Mesenchymal stem cell (in vitro differentiated cells and primary cell): ENCODE measurements around the gene TENT4B.

Experiments used
- DNase-seq: peaks from one replicate; pipeline ENCODE4 v3.0.0-alpha.2; 2013
- H2AFZ ChIP-seq: one replicate; pipeline ENCODE4 v1.6.1; 2013; ENCODE audit warnings: low read depth, mild to moderate bottlenecking, control low read depth, inconsistent platforms, low read length, moderate library complexity
- H2AK5ac ChIP-seq: 2 replicates; pipeline ENCODE4 v1.6.1; 2013; ENCODE audit warnings: low read length, moderate library complexity, mild to moderate bottlenecking, inconsistent platforms; ENCODE audit not compliant: severe bottlenecking
- H2BK120ac ChIP-seq: one replicate; pipeline ENCODE4 v1.6.1; 2013; ENCODE audit warnings: low read depth, mild to moderate bottlenecking, inconsistent platforms, low read length, moderate library complexity
- H2BK12ac ChIP-seq, 2 experiments: one replicate each; pipeline ENCODE4 v1.6.1; 2013; ENCODE audit warnings: inconsistent platforms in 2 of 2, low read length in 2 of 2, mild to moderate bottlenecking in 2 of 2, moderate library complexity in 2 of 2, control low read depth in 1 of 2
- H2BK15ac ChIP-seq: one replicate; pipeline ENCODE4 v1.6.1; 2013; ENCODE audit warnings: mild to moderate bottlenecking, low read depth, inconsistent platforms; ENCODE audit not compliant: poor library complexity, severe bottlenecking
- H2BK5ac ChIP-seq: 2 replicates; pipeline ENCODE4 v1.6.1; 2013; ENCODE audit warnings: low read depth, mild to moderate bottlenecking, low read length, control low read depth, inconsistent platforms; ENCODE audit not compliant: poor library complexity, severe bottlenecking
- H3K14ac ChIP-seq, 2 experiments: one replicate each; pipeline ENCODE4 v1.6.1; 2013; ENCODE audit warnings: inconsistent platforms in 2 of 2, low read length in 2 of 2, control low read depth in 1 of 2, mild to moderate bottlenecking in 1 of 2, moderate library complexity in 1 of 2
- H3K18ac ChIP-seq, 2 experiments: one replicate each; pipeline ENCODE4 v1.6.1; 2013; ENCODE audit warnings: inconsistent platforms in 2 of 2, low read length in 2 of 2, control low read depth in 1 of 2, low read depth in 1 of 2, mild to moderate bottlenecking in 1 of 2
- H3K23ac ChIP-seq, 2 experiments: one replicate each; pipeline ENCODE4 v1.6.1; 2013; ENCODE audit warnings: inconsistent platforms in 2 of 2, low read length in 2 of 2, mild to moderate bottlenecking in 2 of 2, moderate library complexity in 2 of 2, control low read depth in 1 of 2
- H3K27ac ChIP-seq: 2 replicates; pipeline ENCODE4 v1.5.1; 2013; ENCODE audit warnings: mild to moderate bottlenecking, moderate library complexity, low read length, control low read depth, inconsistent platforms; ENCODE audit not compliant: poor library complexity, severe bottlenecking
- H3K27me3 ChIP-seq, 2 experiments: 2 replicates each; pipeline versions ENCODE4 v1.6.1 to v1.7.0; 2013; ENCODE audit warnings: low read length in 2 of 2, mild to moderate bottlenecking in 2 of 2, moderate library complexity in 2 of 2, control low read depth in 1 of 2, inconsistent platforms in 1 of 2; ENCODE audit not compliant: control insufficient read depth in 1 of 2, insufficient read depth in 1 of 2
- H3K36me3 ChIP-seq, 2 experiments: 2 replicates each; pipeline versions ENCODE4 v1.6.1 to v1.7.0; 2013; ENCODE audit warnings: low read length in 2 of 2, control low read depth in 1 of 2, inconsistent platforms in 1 of 2, low read depth in 1 of 2, mild to moderate bottlenecking in 1 of 2; ENCODE audit not compliant: insufficient read depth in 2 of 2, control insufficient read depth in 1 of 2
- H3K4ac ChIP-seq, 2 experiments: one replicate each; pipeline ENCODE4 v1.6.1; 2013; ENCODE audit warnings: inconsistent platforms in 2 of 2, low read length in 2 of 2, mild to moderate bottlenecking in 2 of 2, moderate library complexity in 2 of 2, control low read depth in 1 of 2, low read depth in 1 of 2
- H3K4me1 ChIP-seq: 2 replicates; pipeline ENCODE4 v1.6.1; 2013; ENCODE audit warnings: low read depth, low read length, control low read depth; ENCODE audit not compliant: control insufficient read depth, insufficient read depth
- H3K4me2 ChIP-seq: 2 replicates; pipeline ENCODE4 v1.6.1; 2013; ENCODE audit warnings: low read length, mild to moderate bottlenecking, inconsistent platforms; ENCODE audit not compliant: poor library complexity, severe bottlenecking
- H3K4me3 ChIP-seq, 2 experiments: 2 replicates each; pipeline versions ENCODE4 v1.5.1 to v1.7.0; 2013; ENCODE audit warnings: low read length in 2 of 2, mild to moderate bottlenecking in 2 of 2, control low read depth in 1 of 2, low read depth in 1 of 2; ENCODE audit not compliant: insufficient read depth in 1 of 2
- H3K79me1 ChIP-seq: replicated peaks from 2 replicates; pipeline ENCODE4 v1.6.1; 2013; ENCODE audit warnings: mild to moderate bottlenecking, control low read depth, low read length, inconsistent platforms; ENCODE audit not compliant: poor library complexity, severe bottlenecking
- H3K9ac ChIP-seq: 2 replicates; pipeline ENCODE4 v1.7.0; 2013; ENCODE audit warnings: mild to moderate bottlenecking, low read length, moderate library complexity
- H3K9me3 ChIP-seq: 2 replicates; pipeline ENCODE4 v1.7.0; 2013; ENCODE audit warnings: mild to moderate bottlenecking, low read length; ENCODE audit not compliant: control insufficient read depth
- H4K8ac ChIP-seq: one replicate; pipeline ENCODE4 v1.6.1; 2013; ENCODE audit warnings: inconsistent platforms, mild to moderate bottlenecking, low read length, moderate library complexity
- H4K91ac ChIP-seq: one replicate; pipeline ENCODE4 v1.6.1; 2013; ENCODE audit warnings: mild to moderate bottlenecking, low read length, inconsistent platforms
- WGBS: methylation state at CpG from one replicate; pipeline ENCODE4 v1.1.7; 2013; ENCODE audit warnings: mixed read lengths; 5-methylcytosine and 5-hydroxymethylcytosine counted together

Gene TENT4B

DNA sequence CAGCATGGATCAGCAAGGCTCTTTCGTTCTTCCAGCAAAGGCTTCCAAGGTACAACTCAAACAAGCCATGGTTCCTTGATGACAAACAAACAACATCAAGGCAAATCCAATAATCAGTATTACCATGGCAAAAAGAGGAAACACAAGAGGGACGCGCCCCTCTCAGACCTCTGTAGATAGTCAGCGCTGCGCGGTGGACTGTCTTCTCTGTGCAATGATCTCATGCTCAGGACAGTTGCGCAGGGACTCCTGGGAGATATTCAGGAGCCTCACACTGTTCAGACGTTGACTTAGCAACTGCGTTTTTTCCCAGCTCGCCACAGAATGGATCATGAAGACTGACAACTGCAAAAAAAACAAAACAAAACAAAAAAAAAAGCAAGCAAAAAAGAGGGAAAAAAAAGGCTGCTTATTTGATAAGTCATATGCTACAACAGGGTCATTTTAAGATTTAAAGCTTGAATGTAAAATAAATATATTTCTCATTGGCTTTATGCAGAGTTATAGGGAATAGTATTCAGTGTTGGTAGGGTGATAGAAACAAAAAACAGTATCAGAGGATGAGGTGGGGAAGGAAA is 76.1 kb downstream of the TENT4B start:
- H2AFZ ChIP-seq: no peak overlapping the region
- no peak for DNase-seq
- H2BK12ac ChIP-seq: no peak overlapping the region
- over 99% methylated on average over 8 of the region's 10 CpGs for WGBS
- no peak overlapping the region for H3K4ac ChIP-seq
- no peak overlapping the region for H3K4me2 ChIP-seq
- no peaks in the 10 kb centered on the region for H3K4me1 ChIP-seq
- no peak overlapping the region for H3K9ac ChIP-seq
- peaks cover 3% of the 10 kb centered on the region for H3K79me1 ChIP-seq
- H4K91ac ChIP-seq: no peak overlapping the region
- H2AK5ac ChIP-seq: no peak overlapping the region
- no peak overlapping the region for H3K4me3 ChIP-seq
- no peak overlapping the region for H3K18ac ChIP-seq
- no peaks in the 10 kb centered on the region for H3K9me3 ChIP-seq
- H2BK5ac ChIP-seq: no peak overlapping the region
- H2BK120ac ChIP-seq: no peak overlapping the region
- H4K8ac ChIP-seq: no peak overlapping the region
- no peak overlapping the region for H3K14ac ChIP-seq
- no peak overlapping the region for H3K23ac ChIP-seq
- no peak overlapping the region for H3K27ac ChIP-seq
- peaks cover 11 to 52% of the 10 kb centered on the region in 2 experiments for H3K36me3 ChIP-seq
- H3K27me3 ChIP-seq: no peaks in the 10 kb centered on the region
- H2BK15ac ChIP-seq: no peak overlapping the region

DNA sequence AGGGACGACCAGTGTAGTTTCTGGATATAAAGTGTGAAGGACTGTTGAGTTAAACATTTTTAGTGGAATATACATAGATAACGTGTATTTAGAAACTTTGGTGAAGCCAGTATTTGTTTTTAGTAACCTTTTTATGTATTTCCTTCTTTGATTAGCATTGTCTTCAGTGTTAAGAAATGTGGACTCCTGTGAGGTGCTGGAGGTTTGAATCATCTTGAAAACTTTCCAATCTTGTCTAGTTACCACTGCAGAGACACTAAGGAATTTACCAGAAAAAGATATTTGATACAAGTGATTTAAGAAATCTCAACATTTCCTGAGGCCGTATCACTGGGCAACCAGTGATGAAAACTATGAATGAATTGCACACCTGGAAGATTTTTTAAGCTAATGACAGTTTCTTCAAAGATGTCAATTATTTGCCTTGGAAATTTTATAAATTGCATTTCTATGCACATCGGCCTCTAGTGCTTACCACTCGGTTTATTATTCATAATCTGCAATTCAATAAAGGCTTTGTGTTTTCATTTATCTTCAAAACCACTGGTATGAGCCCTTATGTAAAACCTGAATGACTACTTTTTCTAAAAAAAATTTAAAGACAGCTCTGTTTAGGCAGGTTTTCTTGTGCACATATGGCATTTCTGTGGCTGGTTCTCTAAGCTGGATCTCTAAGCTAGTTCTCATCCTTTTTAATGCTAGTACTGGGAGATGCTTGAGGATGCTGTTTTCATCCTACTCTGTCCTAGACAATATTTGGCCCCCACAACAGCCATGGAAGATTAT is 81.9 kb downstream of the TENT4B start:
- Histone ChIP-seq H3K14ac (no peak overlapping the region), H3K9ac (no peak overlapping the region), H3K9me3 (no peaks in the 10 kb centered on the region), H3K23ac (no peak overlapping the region), H3K4me2 (no peak overlapping the region), H4K91ac (no peak overlapping the region), H3K4ac (no peak overlapping the region), H3K36me3 (peaks cover 0 to 5% of the 10 kb centered on the region in 2 experiments), H2AK5ac (no peak overlapping the region), H2AFZ (no peak overlapping the region), H3K79me1 (no peaks in the 10 kb centered on the region), H2BK12ac (no peak overlapping the region), H2BK5ac (no peak overlapping the region), H3K27me3 (no peaks in the 10 kb centered on the region), H3K4me1 (peaks cover 1% of the 10 kb centered on the region), H2BK120ac (no peak overlapping the region), H3K27ac (peak overlapping the region; percentile 49), H4K8ac (no peak overlapping the region), H3K18ac (no peak overlapping the region), H3K4me3 (no peak overlapping the region), H2BK15ac (no peak overlapping the region)
- WGBS: 80% methylated on average over 4 of the region's 5 CpGs
- no peak for DNase-seq

DNA sequence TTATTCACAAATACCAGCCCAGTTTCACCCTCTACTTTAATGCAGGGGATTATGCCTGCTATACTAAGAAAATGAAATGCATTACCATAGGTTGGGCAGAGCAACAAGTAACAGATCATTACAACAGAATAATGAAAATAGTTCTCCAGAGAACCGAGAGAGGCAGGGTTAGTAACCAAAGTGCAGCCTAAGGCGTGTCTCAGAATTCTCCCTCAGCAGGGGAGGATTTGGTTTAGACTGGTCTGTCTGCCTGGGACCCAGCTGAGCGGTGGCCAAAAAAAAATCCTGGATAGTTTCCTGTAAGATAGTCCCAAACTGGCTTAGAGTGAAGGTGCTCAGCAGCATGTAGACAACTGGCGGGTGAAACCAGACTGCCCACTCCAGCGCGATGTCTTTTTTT is 82.5 kb downstream of the TENT4B start:
- 77% methylated on average over 6 of the region's 6 CpGs for WGBS
- no peak for DNase-seq
- H3K14ac ChIP-seq: no peak overlapping the region
- H4K91ac ChIP-seq: no peak overlapping the region
- H3K9me3 ChIP-seq: no peaks in the 10 kb centered on the region
- H3K36me3 ChIP-seq: peaks cover 0 to 5% of the 10 kb centered on the region in 2 experiments
- H2BK12ac ChIP-seq: no peak overlapping the region
- no peak overlapping the region for H3K4ac ChIP-seq
- H3K27me3 ChIP-seq: no peaks in the 10 kb centered on the region
- H3K23ac ChIP-seq: no peak overlapping the region
- no peak overlapping the region for H3K4me3 ChIP-seq
- no peak overlapping the region for H2BK120ac ChIP-seq
- H4K8ac ChIP-seq: no peak overlapping the region
- H2BK5ac ChIP-seq: no peak overlapping the region
- H3K9ac ChIP-seq: peak overlapping the region; percentile 10
- H3K79me1 ChIP-seq: no peaks in the 10 kb centered on the region
- no peak overlapping the region for H3K18ac ChIP-seq
- H3K27ac ChIP-seq: no peak overlapping the region
- no peak overlapping the region for H2AK5ac ChIP-seq
- H2BK15ac ChIP-seq: no peak overlapping the region
- H3K4me1 ChIP-seq: peaks cover 1% of the 10 kb centered on the region
- H3K4me2 ChIP-seq: no peak overlapping the region
- H2AFZ ChIP-seq: no peak overlapping the region

DNA sequence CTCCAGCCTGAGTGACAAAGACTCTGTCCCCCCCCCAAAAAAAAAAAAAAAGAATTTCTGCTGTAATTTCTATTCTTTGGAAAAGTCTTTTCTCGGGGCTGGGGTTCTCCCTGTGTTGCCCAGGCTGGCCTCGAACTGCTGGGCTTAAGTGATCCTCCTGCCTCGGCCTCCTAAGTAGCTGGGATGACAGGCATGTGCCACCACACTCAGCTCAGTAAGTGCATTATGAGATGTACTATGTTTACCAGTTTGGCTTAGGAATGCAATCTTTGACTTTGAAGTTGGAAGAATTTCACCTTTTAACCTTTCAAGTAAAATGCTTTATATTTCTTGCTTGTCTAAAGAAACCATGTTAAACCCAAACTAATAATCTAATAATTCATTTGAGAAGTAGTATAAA is 85.2 kb downstream of the TENT4B start:
- Histone ChIP-seq H3K4ac (no peak overlapping the region), H3K18ac (no peak overlapping the region), H3K36me3 (no peaks in the 10 kb centered on the region), H2AFZ (no peak overlapping the region), H4K8ac (no peak overlapping the region), H2BK120ac (no peak overlapping the region), H2AK5ac (no peak overlapping the region), H3K27ac (no peak overlapping the region), H3K23ac (no peak overlapping the region), H3K79me1 (no peaks in the 10 kb centered on the region), H4K91ac (no peak overlapping the region), H2BK5ac (no peak overlapping the region), H3K14ac (no peak overlapping the region), H3K9me3 (no peaks in the 10 kb centered on the region), H2BK12ac (no peak overlapping the region), H2BK15ac (no peak overlapping the region), H3K9ac (no peak overlapping the region), H3K4me2 (no peak overlapping the region), H3K4me1 (peaks cover 1% of the 10 kb centered on the region), H3K27me3 (peaks cover 2 to 4% of the 10 kb centered on the region in 2 experiments), H3K4me3 (no peak overlapping the region)
- 92% methylated on average over 3 of the region's 3 CpGs for WGBS
- no peak for DNase-seq
